ENCODE measurements around the gene RBM15.

DNA sequence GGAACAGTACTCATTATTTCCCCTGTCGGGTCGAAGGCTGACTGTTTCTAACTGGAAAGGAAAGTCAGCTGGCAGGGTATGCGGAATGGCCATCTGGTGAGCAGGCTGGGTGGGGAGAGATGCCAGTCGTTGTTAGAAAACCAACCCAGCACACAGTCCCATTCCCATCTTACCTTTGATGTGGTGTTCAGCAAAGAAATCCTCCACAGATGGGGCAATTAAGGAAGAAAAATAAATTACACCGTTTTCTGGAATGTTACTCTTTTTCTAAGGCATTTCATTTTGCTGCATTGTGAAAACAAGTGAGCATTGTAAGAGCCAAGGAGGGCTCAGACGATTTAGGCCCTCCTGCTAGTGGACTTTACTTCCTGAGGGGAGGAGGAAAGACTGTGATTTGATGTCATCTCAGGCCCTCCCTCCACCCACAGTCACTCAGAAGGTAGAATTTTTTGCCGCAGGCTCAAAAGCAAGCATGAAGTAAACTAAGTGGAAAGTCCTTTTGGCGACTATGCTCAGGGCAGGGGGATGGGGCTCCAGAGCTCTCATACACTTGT lies 51.6 kb downstream of the RBM15 start, which contains the start of gene SLC16A4:
- TF ChIP-seq CTCF (IDR thresholded peaks at IDR 0.05) (no peak), POLR2A (IDR thresholded peaks at IDR 0.05) (no peak)

Measured in adrenal gland (tissue), 5 donors.